GM21576 (cell line): ENCODE data around the gene XYLT1.

Experiments
- ATAC-seq: cut with Tn5 transposase; IDR thresholded peaks from one replicate; pipeline ENCODE4 v1.9.1; 2021; ENCODE audit warnings: mild to moderate bottlenecking, moderate library complexity; ENCODE audit not compliant: unreplicated experiment

The XYLT1 gene

GRCh38 chr16:17362183-17362582 is 108.6 kb downstream of the XYLT1 start:
- ATAC-seq: no peak

GRCh38 chr16:17360693-17361122 is 110.1 kb downstream of the XYLT1 start:
- ATAC-seq: no peak

- no peak for ATAC-seq
These were observed 110.9 kb downstream of the XYLT1 start for GRCh38 chr16:17359788-17360390.

GRCh38 chr16:17358846-17359245 is 111.9 kb downstream of the XYLT1 start:
- no peak for ATAC-seq

- no peak for ATAC-seq
These were observed 112.4 kb downstream of the XYLT1 start for GRCh38 chr16:17358355-17358754.

- no peak for ATAC-seq
These were observed 113.3 kb downstream of the XYLT1 start for GRCh38 chr16:17357307-17358062.

GRCh38 chr16:17356243-17356933 is 114.4 kb downstream of the XYLT1 start:
- no peak for ATAC-seq

- ATAC-seq: no peak
These were observed 116.1 kb downstream of the XYLT1 start for GRCh38 chr16:17354685-17355084.

- no peak for ATAC-seq
These were observed 116.6 kb downstream of the XYLT1 start for GRCh38 chr16:17354141-17354601.

- no peak for ATAC-seq
These were observed 117.2 kb downstream of the XYLT1 start for GRCh38 chr16:17353561-17353960.

- no peak for ATAC-seq
These were observed 119.2 kb downstream of the XYLT1 start for GRCh38 chr16:17351441-17352035.

GRCh38 chr16:17350207-17350606 is 120.6 kb downstream of the XYLT1 start:
- ATAC-seq: no peak

GRCh38 chr16:17348826-17349225 is 121.9 kb downstream of the XYLT1 start:
- ATAC-seq: no peak

- no peak for ATAC-seq
These were observed 122.5 kb downstream of the XYLT1 start for GRCh38 chr16:17348042-17348783.

- no peak for ATAC-seq
These were observed 123.1 kb downstream of the XYLT1 start for GRCh38 chr16:17347624-17348023.

GRCh38 chr16:17346621-17347569 is 123.9 kb downstream of the XYLT1 start:
- no peak for ATAC-seq

GRCh38 chr16:17345043-17345442 is 125.7 kb downstream of the XYLT1 start:
- no peak for ATAC-seq

- ATAC-seq: no peak
These were observed 127.0 kb downstream of the XYLT1 start for GRCh38 chr16:17343728-17344127.

GRCh38 chr16:17343028-17343427 is 127.7 kb downstream of the XYLT1 start:
- ATAC-seq: no peak

- ATAC-seq: no peak
These were observed 128.7 kb downstream of the XYLT1 start for GRCh38 chr16:17342031-17342430.
